GM19324 (cell line): ENCODE measurements around the gene GGTA1.

Experiments
- ATAC-seq: cut with Tn5 transposase; IDR thresholded peaks from one replicate; pipeline ENCODE4 v1.9.1; 2021; ENCODE audit warnings: mild to moderate bottlenecking, moderate library complexity; ENCODE audit not compliant: unreplicated experiment, low FRiP score

The GGTA1 gene

DNA sequence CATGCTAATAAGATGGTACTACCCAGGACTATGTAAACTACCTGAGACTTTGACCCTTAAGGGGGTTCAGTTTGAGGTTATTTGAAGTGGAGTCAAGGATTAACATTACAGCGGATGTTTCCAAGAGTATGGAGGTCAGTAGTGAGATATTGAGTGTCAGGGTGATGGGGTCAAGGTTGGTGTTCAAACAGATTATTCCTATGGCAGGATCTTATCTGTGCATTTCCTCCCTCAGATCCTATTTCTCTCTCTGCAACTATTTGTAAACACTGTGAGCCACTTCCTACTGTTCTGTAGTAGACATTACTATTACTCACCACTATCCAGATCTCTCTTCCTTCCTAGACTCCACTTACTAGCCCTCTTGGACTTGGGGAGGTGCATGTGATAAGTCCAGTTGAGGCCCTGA is 75.6 kb downstream of the GGTA1 start:
- no peak for ATAC-seq

GRCh38 chr9:121411993-121412392 is 87.7 kb downstream of the GGTA1 start:
- no peak for ATAC-seq

DNA sequence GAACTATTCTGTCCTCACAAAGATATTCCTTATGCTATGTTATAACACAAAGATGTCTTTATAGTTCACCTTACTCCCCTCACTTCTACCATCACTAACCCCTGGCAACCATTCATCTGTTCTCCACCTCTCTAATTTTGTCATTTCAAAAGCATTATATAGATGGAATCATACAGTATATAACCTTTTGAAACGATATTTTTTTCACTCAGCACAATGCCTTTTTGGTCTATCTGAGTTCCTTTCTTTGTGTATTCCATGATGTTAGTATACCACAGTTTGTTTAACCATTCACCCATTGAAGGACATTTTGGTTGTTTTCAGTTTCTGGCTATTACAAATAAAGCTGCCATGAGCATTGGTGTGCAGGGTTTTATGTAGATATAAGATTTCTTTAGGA is 93.7 kb downstream of the GGTA1 start:
- ATAC-seq, result no peak
